Liver (tissue), 2 donors: ENCODE results near the gene IYD.

ENCODE experiments used
- ATF3 ChIP-seq: IDR thresholded peaks from 2 replicates; pipeline ENCODE4 v1.6.1; 2016; ENCODE audit warnings: antibody characterized with exemption
- MAX ChIP-seq: IDR thresholded peaks from 2 replicates; pipeline ENCODE4 v1.6.1; 2016; ENCODE audit warnings: antibody characterized with exemption
- RAD21 ChIP-seq, 2 donors: IDR thresholded peaks; 2 replicates each; pipeline ENCODE4 v1.6.1; 2016; ENCODE audit warnings: antibody characterized with exemption in 2 of 2, mild to moderate bottlenecking in 2 of 2
- TAF1 ChIP-seq: conservative IDR thresholded peaks from 2 replicates; pipeline ENCODE4 v1.6.1; 2016; ENCODE audit warnings: antibody characterized with exemption, mild to moderate bottlenecking
- YY1 ChIP-seq: IDR thresholded peaks from 2 replicates; pipeline ENCODE4 v1.6.1; 2016; ENCODE audit warnings: antibody characterized with exemption, mild to moderate bottlenecking
- donor health status: healthy.

DNA sequence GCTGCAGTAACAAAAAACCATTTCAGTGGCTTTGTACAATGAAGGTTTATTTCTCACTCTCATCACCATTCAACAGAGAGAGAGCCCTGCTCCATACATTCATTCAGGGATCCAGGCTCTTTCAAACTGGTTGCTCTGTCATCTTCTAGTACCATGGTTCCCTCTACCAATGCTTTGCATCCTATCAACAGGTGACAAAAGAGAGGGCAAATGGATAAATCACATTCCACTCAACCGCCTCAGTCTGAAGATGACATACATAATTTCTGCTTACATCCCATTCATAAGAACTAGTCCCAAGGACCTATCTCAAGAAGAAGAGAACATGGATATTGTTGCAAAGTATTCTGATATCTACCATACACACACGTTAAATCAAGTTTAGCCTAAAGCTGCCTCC lies 51.6 kb downstream of the IYD start:
- no peak for TF ChIP-seq TAF1
- TF ChIP-seq YY1, result no peak
- no peak for TF ChIP-seq ATF3
- no peak for TF ChIP-seq RAD21 (IDR thresholded peaks at IDR 0.05)
- TF ChIP-seq MAX, result no peak
